Measurements from ENCODE around the gene UCN.
"Not testable (repeated sequence)": the region's sequence is repeated elsewhere in the genome, so short reads cannot be mapped to it uniquely, and the experiment has no call there.

Gene UCN, protein sequence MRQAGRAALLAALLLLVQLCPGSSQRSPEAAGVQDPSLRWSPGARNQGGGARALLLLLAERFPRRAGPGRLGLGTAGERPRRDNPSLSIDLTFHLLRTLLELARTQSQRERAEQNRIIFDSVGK

DNA sequence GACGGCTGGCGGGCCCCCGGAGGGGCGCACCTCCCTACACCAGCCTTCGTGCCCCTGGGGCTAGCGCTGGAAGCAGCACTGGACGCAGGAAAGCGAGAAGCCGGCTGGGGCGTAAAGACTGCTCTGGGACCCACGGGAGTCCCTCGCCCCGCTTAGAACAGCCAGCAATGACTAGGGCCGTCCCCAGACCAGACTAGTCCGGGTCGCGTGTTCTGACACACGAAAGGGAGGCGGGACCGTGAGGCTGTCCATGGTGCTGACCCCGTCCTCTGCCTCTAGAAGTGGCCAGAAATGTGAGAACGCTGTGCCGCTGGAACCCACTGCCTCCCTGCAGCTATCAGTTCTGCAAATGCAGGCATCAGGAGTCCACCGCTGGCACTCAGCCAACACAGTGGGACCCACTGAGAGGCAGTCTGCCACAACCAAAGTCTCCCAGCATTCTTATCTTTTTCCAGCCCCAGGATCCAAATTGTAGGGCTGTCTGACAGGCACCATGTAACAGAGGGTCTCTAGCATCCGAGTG is at the start of gene UCN:
Gene UCN (minus strand): TSS at position 87 of the 523 bp plus-strand sequence. CDS start 550 bp downstream, outside the sequence.
- peak; percentile 59 for DNase-seq

DNA sequence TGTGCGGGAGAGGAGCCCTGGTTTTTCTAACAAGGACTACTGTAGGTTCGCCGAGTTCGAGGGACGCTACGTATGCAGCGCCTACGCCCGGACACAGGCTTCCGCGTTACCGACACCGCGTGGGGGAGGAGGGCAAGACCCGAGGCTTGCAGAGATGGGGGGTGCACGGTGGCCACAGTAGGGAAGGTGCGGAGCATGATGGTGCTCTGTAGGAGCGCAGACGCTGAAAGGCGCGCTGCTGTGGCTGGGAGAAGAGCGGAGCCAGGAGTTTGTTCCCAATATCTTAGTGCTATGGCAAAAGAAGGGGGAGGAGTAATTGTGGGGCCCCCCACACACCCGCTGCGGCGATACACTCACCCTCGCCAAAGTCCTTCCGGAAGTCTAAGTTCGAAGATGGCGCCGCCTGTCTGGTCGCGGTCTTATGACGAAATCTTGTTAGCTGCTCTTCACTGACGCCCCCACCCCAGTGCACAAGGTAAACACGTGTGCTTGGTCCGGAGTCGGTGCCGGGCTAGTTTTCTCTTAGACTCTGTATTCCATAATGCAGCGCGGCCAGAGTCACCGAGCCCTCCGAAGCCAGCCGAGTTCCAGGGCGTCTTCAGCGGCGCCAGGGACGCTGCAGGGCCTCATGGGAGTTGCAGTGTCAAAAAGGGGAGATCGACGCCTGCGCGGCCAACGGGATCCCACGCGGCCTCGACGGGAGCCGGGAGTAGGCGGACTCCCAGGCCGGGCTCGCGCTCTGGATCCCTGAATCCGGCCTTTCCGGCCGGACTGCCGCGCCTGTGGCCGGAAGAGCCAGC is 48.3 kb upstream of the UCN start, which contains the start of gene GTF3C2:
Gene GTF3C2 (minus strand): TSS at position 383 of the 800 bp plus-strand sequence. CDS start 13,210 bp downstream, outside the sequence.
- DNase-seq = peak; percentile 96

DNA sequence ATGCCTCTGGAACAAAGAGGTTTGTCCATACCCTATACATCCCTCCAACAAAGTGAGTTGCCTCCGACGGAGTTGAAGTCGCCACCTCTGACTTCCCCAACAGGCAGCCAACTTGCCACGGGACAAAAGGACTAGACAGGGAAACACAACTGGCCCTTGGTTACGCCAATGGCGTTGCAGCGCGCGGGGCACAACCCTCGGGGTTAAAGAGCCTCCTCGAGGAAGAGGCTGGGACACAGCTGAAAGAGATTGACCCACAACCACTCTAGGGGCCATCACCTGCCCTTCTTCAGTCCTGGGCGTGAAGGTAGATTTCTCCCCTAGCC is 47.8 kb upstream of the UCN start:
- peak; percentile 19 for DNase-seq

DNA sequence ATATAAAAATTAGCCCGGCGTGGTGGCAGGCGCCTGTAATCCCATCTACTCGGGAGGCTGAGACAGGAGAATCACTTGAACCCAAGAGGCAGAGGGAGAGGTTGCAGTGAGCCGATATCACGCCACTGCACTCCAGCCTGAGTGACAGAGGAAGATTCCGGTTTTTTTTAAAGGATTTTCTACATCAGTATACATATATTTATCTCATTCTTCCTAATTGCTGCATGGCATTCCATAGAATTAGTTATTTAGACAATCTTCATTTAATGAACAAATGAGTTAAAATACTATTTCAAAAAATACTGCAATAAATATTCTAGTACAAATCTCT is 46.3 kb upstream of the UCN start:
- no peak for DNase-seq

DNA sequence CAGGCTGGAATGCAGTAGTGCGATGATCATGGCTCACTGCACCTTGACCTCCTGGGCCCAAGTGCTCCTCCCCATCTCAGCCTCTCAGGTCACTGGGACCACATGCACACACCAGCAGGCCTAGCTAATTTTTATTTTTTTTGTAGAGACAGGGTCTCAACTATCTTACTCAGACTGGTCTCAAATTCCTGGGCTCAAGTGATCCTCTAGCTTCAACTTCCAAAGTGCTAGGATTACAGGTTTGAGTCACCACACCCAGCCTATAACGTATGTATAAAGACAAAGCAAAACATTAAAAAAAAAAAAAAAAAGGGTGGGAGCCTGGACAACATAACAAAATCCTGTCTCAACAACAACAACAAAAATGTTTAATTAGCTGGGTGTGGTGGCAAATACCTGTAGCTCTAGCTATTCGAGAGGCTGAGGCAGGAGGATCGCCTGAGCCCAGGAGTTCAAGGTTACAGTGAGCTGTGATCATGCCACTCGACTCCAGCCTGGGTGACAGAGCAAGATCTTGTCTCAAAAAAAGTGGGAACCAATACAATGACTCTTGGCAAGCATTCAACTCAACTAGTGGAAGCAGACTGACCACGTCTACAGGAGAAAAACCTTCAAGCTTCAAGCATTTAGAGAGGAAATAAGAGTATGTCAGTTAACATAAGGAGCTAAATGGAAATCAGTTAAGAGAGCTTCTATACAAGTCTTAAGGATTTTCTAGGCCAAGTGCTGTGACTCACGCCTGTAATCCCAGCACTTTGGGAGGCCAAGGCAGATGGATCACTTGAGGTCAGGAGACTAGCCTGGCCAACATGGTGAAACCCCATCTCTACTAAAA is 45.7 kb upstream of the UCN start:
- DNase-seq = no peak

DNA sequence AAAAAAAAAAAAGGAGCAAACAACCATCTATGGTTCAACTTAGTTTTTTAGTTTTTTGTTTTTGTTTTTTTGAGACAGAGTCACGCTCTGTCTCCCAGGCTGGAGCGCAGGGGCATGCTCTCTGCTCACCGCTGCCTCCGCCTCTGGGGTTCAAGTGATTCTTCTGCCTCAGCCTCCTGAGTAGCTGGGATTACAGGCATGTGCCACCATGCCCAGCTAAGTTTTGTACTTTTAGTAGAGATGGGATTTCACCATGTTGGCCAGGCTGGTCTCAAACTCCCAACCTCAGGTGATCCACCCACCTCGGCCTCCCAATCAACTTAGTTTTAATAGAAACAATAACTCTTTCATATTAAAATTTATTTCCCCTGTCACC is 45.1 kb upstream of the UCN start:
- not testable (repeated sequence) for DNase-seq

DNA sequence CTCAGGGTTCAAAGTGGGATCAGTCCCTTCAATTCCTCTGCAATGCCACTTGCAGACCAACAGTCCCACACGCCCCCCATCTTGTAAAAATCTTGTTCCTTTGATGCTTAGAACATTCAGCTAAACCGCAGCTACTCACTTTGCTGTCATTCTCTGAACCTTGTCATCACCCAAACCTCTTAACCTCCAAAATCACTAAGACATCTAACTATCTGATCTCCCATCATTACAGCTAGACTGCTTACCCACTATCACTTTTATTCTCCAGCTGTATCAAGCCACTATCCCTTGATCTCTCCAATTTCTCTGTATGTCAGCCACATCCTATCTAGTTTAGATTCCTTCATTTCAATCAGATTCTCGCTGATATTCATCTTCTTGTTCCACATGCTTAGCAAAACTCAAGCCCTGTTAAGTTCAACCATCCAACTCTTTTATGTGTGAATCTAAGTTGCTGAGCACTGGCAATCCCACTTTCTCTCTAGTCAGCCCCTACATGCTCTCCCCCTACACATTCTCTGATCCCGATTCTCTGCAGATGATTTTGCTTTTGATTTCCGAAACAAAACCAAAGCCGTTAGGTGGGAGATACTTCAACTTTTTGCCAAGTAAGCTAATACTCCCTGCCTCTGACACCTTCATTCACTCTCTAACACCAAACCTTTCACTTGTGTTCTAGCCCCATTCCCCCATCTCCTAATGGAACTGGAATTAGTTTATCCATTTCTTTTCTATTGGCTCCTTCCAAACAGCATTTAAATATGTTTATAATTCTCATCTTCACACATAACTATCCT is 43.8 kb upstream of the UCN start:
- DNase-seq = no peak

DNA sequence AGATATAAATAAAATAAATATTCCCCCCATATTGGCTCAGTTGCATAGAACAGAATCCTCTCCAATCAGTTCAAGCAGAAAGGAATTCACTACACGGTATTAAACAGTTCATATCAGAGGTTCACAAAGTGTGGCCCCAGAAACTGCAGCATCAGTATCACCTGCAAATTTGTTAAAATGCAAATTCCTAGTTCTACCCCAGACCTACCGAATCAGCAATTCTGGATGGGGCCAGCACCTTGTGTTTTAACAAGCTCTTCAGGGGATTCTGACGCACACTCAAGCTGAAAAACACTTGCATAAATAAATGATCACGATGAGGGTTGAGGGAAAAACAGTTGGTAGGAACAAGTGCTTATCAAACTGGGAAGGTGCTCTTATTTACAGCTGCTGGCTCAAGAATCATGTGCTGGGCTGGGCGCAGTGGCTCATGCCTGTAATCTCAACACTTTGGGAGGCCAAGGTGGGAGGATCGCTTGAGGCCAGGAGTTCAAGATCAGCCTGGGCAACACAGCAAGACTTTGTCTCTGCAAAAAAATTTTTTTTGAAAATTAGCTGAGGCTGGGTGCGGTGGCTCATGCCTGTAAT is 42.0 kb upstream of the UCN start:
- no peak for DNase-seq

DNA sequence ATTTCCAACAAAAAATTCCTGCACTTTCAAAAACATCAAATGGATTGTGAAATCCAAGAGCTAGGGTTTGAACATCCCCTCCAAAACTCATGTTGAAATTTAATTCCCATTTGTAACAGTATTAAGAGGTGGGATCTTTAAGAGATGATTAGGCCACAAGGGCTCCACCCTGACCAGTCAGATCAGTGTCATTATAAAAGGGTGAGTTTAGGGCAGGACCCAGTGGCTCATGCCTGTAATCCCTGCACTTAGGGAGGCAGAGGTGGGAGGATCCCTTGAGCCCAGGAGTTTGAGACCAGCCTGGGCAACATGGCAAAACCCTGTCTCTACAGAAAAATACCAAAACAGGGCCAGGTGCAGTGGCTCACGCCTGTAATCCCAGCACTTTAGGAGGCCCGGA is 39.4 kb upstream of the UCN start:
- no peak for DNase-seq

DNA sequence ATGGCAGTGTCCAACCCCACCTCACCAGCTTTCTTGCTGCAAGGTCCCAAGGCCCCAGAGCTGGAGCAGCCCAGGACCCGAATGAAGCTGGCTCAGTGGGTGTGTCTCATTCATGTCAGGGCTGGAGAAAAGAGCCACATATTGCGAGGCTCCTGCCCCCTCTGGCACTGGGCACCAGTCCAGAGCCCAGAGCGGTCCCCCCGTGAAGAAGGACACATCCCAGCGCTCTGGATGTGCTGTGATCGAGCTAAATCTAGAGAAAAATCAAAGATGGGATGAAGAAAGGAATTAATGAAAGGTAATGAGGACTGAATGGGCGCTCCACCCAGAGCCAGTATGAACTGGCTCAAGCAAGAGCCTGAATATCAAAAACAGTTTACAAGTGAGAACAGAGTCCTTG is 27.9 kb upstream of the UCN start:
- DNase-seq = no peak

DNA sequence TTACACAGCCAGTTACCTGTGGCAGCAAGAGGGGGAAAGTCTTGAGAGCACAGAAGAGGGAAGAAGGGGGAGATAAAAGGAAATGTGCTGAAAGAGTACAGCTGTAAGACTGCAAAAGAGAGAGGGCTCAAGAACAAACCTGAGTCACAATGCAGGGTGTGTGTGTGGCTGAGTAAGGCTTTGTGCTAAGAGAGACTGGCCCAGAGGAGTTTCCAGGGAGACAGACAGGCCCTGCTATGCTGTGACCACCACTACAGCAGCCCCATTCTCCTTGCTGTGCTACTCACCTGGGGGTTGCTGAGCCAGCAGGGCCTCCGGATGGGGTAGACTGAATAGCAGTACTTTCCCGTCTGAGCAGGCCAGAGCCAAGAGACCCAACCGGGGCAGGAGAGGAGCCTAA is 27.1 kb upstream of the UCN start:
- no peak for DNase-seq

DNA sequence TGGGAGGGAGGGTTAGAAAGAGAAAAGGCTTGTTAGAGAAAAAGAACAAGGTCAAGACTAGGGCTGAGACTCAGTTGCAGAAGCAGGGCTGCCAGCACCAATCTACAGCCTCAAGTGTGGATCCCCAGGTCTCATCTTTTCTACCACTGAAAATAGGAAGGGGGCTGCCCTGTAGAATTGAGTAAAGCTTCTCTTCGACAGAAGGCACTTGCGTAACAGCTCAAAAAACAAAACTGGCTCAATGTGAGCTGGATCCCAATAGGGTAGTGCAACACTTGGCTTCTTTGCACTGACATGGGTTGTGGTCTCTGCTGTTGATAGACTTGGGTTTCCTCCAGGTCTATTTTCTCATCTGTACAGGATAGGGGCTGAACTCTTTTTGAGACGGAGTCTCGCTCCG is 16.5 kb upstream of the UCN start:
- no peak for DNase-seq

DNA sequence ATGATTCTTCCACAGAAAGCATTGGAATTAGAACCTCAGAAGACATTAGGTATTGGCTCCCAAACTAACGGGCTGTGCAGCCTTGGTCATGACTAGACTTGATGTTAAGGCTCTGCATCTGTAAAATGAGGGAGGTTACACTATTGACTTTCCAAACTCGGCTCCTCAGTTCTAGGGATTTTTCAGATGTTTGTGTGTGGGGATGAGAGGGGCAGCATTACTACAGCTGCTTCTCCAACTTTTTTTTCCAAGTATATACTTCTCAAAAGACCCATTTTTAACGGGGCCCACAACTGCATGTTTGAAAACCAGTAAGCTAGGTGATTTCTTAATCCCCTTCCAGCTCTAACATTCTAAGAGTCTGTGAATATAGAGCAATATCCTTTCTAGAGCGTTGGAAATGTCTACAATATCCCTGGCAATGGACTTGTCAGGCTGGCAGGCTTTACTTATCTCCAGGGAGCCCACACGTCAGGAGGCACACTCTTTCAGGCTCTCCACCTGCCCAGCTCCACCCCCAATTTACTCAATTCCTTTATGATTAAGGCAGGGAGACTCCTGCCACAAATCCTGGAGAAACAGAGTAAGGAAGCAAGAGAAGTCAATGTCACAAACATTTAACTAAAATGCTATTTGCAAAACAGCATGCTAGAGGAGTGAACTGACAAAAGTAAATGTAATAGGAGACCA is 15.5 kb upstream of the UCN start:
- DNase-seq = no peak

DNA sequence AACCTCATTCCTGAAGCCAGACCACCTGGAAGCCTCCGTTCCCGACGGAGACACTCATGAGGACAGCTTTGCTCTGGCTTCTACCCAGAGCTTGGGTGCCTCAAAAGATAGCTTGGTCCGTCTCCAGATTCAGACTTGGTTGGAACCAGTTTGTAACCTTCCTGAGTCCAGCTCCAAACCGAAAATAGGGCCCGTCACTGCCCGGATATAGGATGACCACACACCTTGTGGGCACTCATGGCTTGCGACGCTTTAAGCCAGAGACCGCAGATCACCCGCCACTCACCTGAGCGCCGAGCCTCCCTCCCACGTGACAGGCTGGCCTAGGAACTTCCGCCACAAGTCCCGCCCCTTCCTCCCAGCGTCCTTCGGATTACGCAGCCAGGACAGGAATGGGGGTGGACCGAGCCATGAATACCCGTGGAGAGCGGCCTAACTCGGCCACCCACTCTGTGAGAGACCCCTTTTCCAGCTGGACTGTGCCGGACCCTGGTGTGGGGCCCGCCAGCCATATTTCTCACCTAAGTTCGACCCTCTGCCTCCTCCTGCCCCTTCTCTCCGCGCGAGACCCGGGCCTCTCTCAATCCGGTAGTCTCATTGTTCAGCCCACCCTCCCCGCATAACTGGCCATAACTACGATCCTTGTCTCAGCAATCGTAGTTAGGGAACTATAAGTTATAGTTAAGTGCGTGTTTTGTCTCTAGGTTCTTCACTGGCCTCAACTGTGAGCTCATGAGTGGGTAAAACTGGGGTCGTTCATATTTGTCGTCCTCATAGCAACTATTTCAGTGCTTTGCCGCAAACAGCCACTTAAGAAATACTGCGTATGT is 14.7 kb upstream of the UCN start, which contains the start of gene MPV17:
Gene MPV17 (minus strand): TSS at position 332 of the 830 bp plus-strand sequence. CDS start 580 bp downstream, outside the sequence.
- peak; percentile 76 for DNase-seq

DNA sequence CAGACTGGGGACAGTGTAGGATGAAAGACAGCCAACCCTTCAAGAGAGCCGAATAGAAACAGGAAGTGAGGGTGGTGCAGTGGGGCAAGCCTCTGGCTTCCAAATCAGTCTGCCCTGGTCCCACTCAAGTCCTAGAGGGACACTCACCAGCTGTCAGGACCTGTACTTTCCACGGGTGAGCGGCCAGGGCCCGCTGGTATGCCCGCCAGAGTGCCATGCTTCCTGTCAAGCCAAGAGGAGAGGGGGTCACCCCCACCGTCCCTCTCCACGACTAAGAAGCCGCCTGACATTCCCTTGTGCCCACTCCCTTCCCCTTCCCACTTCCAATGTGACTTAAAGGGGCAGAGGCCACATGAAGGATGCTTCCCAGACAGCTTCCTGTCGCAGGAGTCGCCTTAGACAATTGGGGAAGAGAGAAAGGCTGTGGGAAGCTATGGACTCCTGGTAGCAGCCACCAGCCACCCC is 14.1 kb upstream of the UCN start:
- no peak for DNase-seq

DNA sequence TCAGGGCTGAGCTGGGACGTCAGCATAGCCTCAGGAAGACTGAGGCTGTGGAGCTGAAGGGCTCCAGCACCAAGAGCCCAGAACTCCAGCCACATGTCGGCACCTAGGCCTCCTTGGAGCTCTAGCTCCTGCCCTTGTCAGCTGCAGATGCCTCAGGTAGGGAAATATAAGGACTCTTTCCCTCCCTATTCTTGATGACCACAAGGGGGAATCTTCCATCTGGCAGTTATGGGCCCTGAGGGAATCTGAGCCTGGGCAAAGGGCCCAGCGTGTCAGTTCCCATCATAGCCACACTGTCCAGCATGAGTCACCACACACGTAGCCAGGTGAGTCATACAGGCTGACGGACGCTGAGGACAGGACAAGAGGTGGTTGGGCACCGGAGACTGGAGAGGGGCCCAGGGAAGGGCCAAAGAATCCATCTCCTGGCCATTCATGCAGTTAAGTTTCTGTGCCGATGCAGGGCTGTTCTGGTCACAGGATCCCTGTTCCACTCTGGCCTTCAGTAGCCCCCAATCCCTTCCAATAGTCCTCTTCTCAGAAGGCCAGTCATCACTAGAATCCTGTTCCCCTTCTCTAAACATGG is 12.8 kb upstream of the UCN start:
- DNase-seq = peak; percentile 85

DNA sequence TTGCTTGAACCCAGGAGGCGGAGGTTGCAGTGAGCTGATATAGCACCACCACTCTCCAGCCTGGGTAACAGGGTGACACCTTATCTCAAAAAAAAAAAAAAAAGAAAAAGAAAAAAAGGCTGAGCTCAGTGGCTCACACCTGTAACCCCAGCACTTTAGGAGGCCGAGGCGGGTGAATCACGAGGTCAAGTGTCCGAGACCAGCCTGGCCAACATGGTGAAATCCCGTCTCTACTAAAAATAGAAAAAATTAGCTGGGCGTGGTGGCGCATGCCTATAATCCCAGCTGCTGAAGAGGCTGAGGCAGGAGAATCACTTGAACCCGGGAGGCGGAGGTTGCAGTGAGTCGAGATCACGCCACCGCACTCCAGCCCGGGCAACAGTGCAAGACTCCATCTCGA is 11.6 kb upstream of the UCN start:
- not testable (repeated sequence) for DNase-seq

DNA sequence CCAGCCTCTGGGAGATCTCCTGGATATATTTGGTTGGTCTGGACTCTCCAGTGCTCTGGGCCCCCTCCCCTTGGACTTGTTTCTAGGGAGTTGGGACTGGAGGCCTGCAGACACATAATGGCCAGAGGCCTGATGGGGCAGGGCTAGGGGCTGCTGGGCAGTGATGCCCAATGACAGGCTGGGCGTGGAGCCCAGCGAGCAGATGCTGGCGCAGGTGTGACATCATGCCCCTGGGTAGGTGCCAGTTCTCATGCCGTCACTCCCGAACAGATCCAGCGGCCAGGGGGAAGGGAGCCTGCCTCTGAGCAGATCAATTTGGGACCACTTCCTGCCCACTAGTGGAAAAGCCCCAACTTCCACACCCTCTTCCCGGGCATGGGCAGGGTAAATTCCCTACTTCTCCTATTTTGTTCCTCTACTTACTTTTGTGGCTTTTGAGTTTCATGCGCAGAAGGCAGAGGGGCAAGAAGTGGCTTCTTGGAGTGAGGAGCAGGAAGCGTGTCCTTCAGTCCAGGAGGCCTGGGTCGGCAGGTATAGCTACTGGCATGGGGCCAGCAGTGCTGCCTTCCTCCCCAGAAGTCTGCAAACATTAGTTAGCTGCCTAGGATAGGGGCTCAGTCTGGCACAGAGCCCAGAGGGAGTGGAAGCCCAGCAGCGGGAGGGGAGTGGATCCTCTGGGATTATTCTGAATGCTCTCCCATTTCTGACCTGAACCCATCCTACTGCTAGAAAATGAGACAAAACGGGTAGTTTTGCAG is 8.6 kb upstream of the UCN start:
- no peak for DNase-seq

DNA sequence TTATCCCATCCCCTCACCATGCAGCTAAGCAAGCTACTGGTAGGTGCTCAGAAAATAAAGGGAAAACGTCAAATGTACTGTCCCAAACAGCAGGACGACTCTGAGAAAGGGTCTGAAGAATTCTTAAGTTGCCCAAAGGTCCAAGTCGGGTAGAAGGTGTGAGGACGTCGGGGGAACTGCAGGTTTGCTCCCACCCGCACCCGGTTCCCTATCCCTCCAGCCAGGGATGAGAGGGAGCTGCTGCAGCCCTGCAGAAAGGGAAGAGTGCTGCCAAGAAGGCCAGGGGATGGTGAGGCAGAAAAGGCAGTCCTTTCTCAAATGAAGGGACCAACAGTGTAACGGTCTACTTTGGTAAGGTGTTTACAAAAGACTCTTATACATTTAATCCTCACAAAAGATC is 6.9 kb upstream of the UCN start:
- no peak for DNase-seq

DNA sequence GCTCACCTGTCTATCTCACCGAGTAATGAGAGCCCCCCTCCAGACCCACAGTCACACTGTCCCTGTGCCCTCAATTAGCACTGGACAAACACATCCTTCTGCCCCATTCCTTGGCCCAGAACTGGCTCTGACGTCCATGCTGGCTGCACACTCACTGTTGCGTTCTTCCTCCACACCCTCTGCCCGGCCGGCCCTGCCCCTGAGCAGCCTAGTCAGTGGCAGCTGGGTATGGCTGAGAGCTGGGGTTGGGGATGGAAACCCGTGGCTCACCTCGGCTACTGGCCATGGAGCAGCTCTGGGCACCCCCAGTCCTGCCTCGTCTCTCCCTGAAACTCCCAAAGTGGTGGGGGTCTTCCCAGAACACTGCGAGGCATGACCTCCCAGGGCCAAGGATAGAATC is 6.5 kb upstream of the UCN start:
- DNase-seq = no peak
